Liver (tissue), 9 donors: ENCODE data around the gene MAML3. TPM values are rescaled to one million over a fixed set of nuclear protein-coding genes. Genes with fewer than 3 reads are reported as not detected.

ENCODE experiments used
- DNase-seq: peaks from one replicate; pipeline ENCODE4 v3.0.0-alpha.2; 2017; ENCODE audit warnings: low spot score
- H3K27ac ChIP-seq, 2 donors: one replicate each; pipeline ENCODE4 v1.7.0; 2013; ENCODE audit warnings: inconsistent platforms in 2 of 2, low read length in 2 of 2, control low read depth in 1 of 2, low read depth in 1 of 2, mild to moderate bottlenecking in 1 of 2
- H3K27me3 ChIP-seq, 4 donors: one replicate each; pipeline versions ENCODE4 v1.6.1 to v1.7.0; 2013; ENCODE audit warnings: low read length in 3 of 4, inconsistent platforms in 1 of 4, mild to moderate bottlenecking in 1 of 4, moderate library complexity in 1 of 4; ENCODE audit not compliant: control insufficient read depth in 4 of 4, insufficient read depth in 4 of 4
- H3K36me3 ChIP-seq, 4 donors: one replicate each; pipeline versions ENCODE4 v1.6.1 to v1.7.0; 2013; ENCODE audit warnings: low read length in 3 of 4, mild to moderate bottlenecking in 3 of 4, low read depth in 1 of 4, moderate library complexity in 1 of 4; ENCODE audit not compliant: control insufficient read depth in 4 of 4, insufficient read depth in 3 of 4
- H3K4me1 ChIP-seq, 4 donors: one replicate each; pipeline versions ENCODE4 v1.6.1 to v1.7.0; 2013; ENCODE audit warnings: low read length in 3 of 4, mild to moderate bottlenecking in 3 of 4, moderate library complexity in 1 of 4; ENCODE audit not compliant: control insufficient read depth in 4 of 4, insufficient read depth in 4 of 4
- H3K4me3 ChIP-seq, 3 donors: one replicate each; pipeline versions ENCODE4 v1.6.1 to v1.7.0; 2013; ENCODE audit warnings: low read length in 3 of 3, control low read depth in 1 of 3, low read depth in 1 of 3, mild to moderate bottlenecking in 1 of 3
- H3K9ac ChIP-seq, 2 donors: one replicate each; pipeline ENCODE4 v1.7.0; 2013; ENCODE audit warnings: low read length in 2 of 2, mild to moderate bottlenecking in 2 of 2, moderate library complexity in 2 of 2, control low read depth in 1 of 2, low read depth in 1 of 2
- H3K9me3 ChIP-seq, 4 donors: one replicate each; pipeline versions ENCODE4 v1.6.1 to v1.7.0; 2013; ENCODE audit warnings: low read length in 3 of 4; ENCODE audit not compliant: control insufficient read depth in 4 of 4
- EGR1 ChIP-seq, 2 donors: IDR thresholded peaks; 2 replicates each; pipeline ENCODE4 v1.6.1; 2016 to 2018; ENCODE audit warnings: antibody characterized with exemption in 2 of 2, low read depth in 2 of 2
- FOXA1 ChIP-seq: IDR thresholded peaks from 2 replicates; pipeline ENCODE4 v1.6.1; 2016; ENCODE audit warnings: antibody characterized with exemption
- FOXA2 ChIP-seq: IDR thresholded peaks from 2 replicates; pipeline ENCODE4 v1.6.1; 2016; ENCODE audit warnings: antibody characterized with exemption
- GABPA ChIP-seq, 2 donors: IDR thresholded peaks in 1 of 2; conservative IDR thresholded peaks in 1 of 2; 2 replicates each; pipeline ENCODE4 v1.6.1; 2016; ENCODE audit warnings: antibody characterized with exemption in 2 of 2, mild to moderate bottlenecking in 1 of 2, moderate library complexity in 1 of 2
- HNF4A ChIP-seq, 2 donors: conservative IDR thresholded peaks; 2 replicates each; pipeline ENCODE4 v1.6.1; 2016; ENCODE audit warnings: antibody characterized with exemption in 2 of 2, mild to moderate bottlenecking in 2 of 2
- HNF4G ChIP-seq: IDR thresholded peaks from 2 replicates; pipeline ENCODE4 v1.6.1; 2016; ENCODE audit warnings: antibody characterized with exemption
- JUND ChIP-seq, 2 donors: IDR thresholded peaks; 2 replicates each; pipeline ENCODE4 v1.6.1; 2016; ENCODE audit warnings: antibody characterized with exemption in 2 of 2
- MAX ChIP-seq: IDR thresholded peaks from 2 replicates; pipeline ENCODE4 v1.6.1; 2016; ENCODE audit warnings: antibody characterized with exemption
- NR2F2 ChIP-seq: IDR thresholded peaks from 2 replicates; pipeline ENCODE4 v1.6.1; 2016; ENCODE audit warnings: antibody characterized with exemption
- RAD21 ChIP-seq, 2 donors: IDR thresholded peaks; 2 replicates each; pipeline ENCODE4 v1.6.1; 2016; ENCODE audit warnings: antibody characterized with exemption in 2 of 2, mild to moderate bottlenecking in 2 of 2
- REST ChIP-seq: IDR thresholded peaks from 2 replicates; pipeline ENCODE4 v1.6.1; 2016; ENCODE audit warnings: antibody characterized with exemption, mild to moderate bottlenecking
- RXRA ChIP-seq, 2 donors: IDR thresholded peaks; 2 replicates each; pipeline ENCODE4 v1.6.1; 2017 to 2018; ENCODE audit warnings: antibody characterized with exemption in 2 of 2, mild to moderate bottlenecking in 1 of 2
- TAF1 ChIP-seq: conservative IDR thresholded peaks from 2 replicates; pipeline ENCODE4 v1.6.1; 2016; ENCODE audit warnings: antibody characterized with exemption, mild to moderate bottlenecking
- YY1 ChIP-seq: IDR thresholded peaks from 2 replicates; pipeline ENCODE4 v1.6.1; 2016; ENCODE audit warnings: antibody characterized with exemption, mild to moderate bottlenecking
- ZBTB33 ChIP-seq: IDR thresholded peaks from 2 replicates; pipeline ENCODE4 v1.6.1; 2016; ENCODE audit warnings: antibody characterized with exemption
- WGBS: extraction: QIAGEN DNeasy Blood & Tissue Kit; methylation state at CpG from one replicate; pipeline ENCODE4 v1.1.7; 2013; 5-methylcytosine and 5-hydroxymethylcytosine counted together
- polyA plus RNA-seq, 2 donors: library from polyadenylated mRNA; stranded (reverse) in 1 of 2; unstranded in 1 of 2; fragments of 200-250 nt in 1 of 2; fragments of >200 nt in 1 of 2; fragmentation: Nextera tagmentation in 1 of 2; extraction: Ambion mirVana in 1 of 2; gene quantifications; one replicate each; pipeline versions ENCODE4 v1.2.1 to v1.2.3, GENCODE V29; 2013 to 2015
- total RNA-seq, 2 donors: library from RNA; depleted of rRNA; stranded (reverse); fragments of >200 nt; gene quantifications; one replicate each; pipeline ENCODE4 v1.2.3, GENCODE V29; 2014
- TF ChIP-seq, protein P1 (sequence below): fragments of 150-350 bp; IDR thresholded peaks from 2 replicates; pipeline ENCODE4 v1.5.1; 2017; ENCODE audit warnings: improper control_type of control experiment, low read depth, low read length; ENCODE audit not compliant: missing input control
- TF ChIP-seq, protein P2 (sequence below): IDR thresholded peaks from 2 replicates; pipeline ENCODE4 v1.6.1; 2016; ENCODE audit warnings: antibody characterized with exemption
- donor health status: healthy.
- donor health status: healthy.
- donor health status: healthy.
- donor health status: healthy.
- donor health status: healthy.

Gene MAML3
- total and polyA plus RNA-seq, 4 donors = 1.3 to 4.3 (median 2.7) TPM

GRCh38 chr4:139860435-139861024 is 293.5 kb downstream of the MAML3 start:
- TF ChIP-seq MAX = no peak
- no peak for TF ChIP-seq FOXA1
- TF ChIP-seq RXRA (IDR thresholded peaks at IDR 0.05) = no peak
- TF ChIP-seq RAD21 (IDR thresholded peaks at IDR 0.05) = no peak
- no peak for TF ChIP-seq JUND (IDR thresholded peaks at IDR 0.05)
- no peak for TF ChIP-seq TAF1
- TF ChIP-seq NR2F2 = no peak
- TF ChIP-seq YY1 = no peak
- no peak for TF ChIP-seq ZBTB33
- TF ChIP-seq FOXA2 = no peak
- no peak for TF ChIP-seq HNF4A (conservative IDR thresholded peaks at IDR 0.05)
- no peak for TF ChIP-seq EGR1 (IDR thresholded peaks at IDR 0.05; ENCODE audit: low read depth in 2 of 2)
- TF ChIP-seq, protein P1, sequence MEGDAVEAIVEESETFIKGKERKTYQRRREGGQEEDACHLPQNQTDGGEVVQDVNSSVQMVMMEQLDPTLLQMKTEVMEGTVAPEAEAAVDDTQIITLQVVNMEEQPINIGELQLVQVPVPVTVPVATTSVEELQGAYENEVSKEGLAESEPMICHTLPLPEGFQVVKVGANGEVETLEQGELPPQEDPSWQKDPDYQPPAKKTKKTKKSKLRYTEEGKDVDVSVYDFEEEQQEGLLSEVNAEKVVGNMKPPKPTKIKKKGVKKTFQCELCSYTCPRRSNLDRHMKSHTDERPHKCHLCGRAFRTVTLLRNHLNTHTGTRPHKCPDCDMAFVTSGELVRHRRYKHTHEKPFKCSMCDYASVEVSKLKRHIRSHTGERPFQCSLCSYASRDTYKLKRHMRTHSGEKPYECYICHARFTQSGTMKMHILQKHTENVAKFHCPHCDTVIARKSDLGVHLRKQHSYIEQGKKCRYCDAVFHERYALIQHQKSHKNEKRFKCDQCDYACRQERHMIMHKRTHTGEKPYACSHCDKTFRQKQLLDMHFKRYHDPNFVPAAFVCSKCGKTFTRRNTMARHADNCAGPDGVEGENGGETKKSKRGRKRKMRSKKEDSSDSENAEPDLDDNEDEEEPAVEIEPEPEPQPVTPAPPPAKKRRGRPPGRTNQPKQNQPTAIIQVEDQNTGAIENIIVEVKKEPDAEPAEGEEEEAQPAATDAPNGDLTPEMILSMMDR = no peak
- no peak for TF ChIP-seq REST
- no peak for TF ChIP-seq GABPA (IDR thresholded peaks at IDR 0.05 in 1 of 2, conservative IDR thresholded peaks at IDR 0.05 in 1 of 2)
- DNase-seq = no peak
- Histone ChIP-seq H3K4me3 (no peak overlapping the region), H3K9me3 (no peaks in the 10 kb centered on the region), H3K27me3 (no peaks in the 10 kb centered on the region), H3K9ac (no peak overlapping the region), H3K36me3 (no peaks in the 10 kb centered on the region), H3K27ac (no peak overlapping the region), H3K4me1 (peaks cover 0 to 27% (median 7%) of the 10 kb centered on the region in 4 donors)
- WGBS = 91% methylated on average over 9 of the region's 9 CpGs

DNA sequence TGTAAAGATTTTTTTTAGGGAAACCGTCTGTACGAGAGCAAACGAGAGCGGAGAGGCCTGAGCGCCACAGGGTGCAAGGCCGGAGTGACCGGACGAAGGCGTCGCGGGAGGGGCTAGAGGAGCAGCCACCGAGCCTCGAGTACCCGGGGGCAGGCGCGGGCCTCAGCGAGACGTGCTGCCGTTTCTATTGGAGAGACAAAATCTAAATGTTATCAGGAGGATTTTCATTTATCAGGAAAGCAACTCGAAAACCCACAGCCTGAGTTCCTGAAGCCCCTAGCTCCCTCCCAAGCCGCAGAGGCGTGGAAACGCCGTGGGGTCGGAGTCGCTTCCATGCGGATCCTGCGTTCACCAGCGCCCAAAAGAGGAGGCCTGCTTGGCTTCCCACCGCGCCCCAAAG is 294.1 kb downstream of the MAML3 start:
- peaks cover 0 to 27% (median 7%) of the 10 kb centered on the region in 4 donors for H3K4me1 ChIP-seq
- no peaks in the 10 kb centered on the region for H3K27me3 ChIP-seq
- WGBS = 97% methylated on average over 31 of the region's 31 CpGs
- no peak overlapping the region for H3K4me3 ChIP-seq
- H3K9me3 ChIP-seq = no peaks in the 10 kb centered on the region
- no peak for TF ChIP-seq FOXA2
- no peak for TF ChIP-seq NR2F2
- TF ChIP-seq JUND (IDR thresholded peaks at IDR 0.05) = no peak
- no peak for TF ChIP-seq FOXA1
- no peak for TF ChIP-seq RAD21 (IDR thresholded peaks at IDR 0.05)
- no peak for TF ChIP-seq HNF4G
- TF ChIP-seq YY1 = no peak
- no peak for TF ChIP-seq GABPA (IDR thresholded peaks at IDR 0.05 in 1 of 2, conservative IDR thresholded peaks at IDR 0.05 in 1 of 2)
- TF ChIP-seq, protein P2, sequence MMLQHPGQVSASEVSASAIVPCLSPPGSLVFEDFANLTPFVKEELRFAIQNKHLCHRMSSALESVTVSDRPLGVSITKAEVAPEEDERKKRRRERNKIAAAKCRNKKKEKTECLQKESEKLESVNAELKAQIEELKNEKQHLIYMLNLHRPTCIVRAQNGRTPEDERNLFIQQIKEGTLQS = no peak
- no peak for TF ChIP-seq EGR1 (IDR thresholded peaks at IDR 0.05; ENCODE audit: low read depth in 2 of 2)
- no peak for TF ChIP-seq HNF4A (conservative IDR thresholded peaks at IDR 0.05)
- no peaks in the 10 kb centered on the region for H3K36me3 ChIP-seq
- no peak overlapping the region for H3K27ac ChIP-seq
- no peak overlapping the region for H3K9ac ChIP-seq
- no peak for DNase-seq
